ENCODE results near the gene CIDEB.

CIDEB gene

DNA sequence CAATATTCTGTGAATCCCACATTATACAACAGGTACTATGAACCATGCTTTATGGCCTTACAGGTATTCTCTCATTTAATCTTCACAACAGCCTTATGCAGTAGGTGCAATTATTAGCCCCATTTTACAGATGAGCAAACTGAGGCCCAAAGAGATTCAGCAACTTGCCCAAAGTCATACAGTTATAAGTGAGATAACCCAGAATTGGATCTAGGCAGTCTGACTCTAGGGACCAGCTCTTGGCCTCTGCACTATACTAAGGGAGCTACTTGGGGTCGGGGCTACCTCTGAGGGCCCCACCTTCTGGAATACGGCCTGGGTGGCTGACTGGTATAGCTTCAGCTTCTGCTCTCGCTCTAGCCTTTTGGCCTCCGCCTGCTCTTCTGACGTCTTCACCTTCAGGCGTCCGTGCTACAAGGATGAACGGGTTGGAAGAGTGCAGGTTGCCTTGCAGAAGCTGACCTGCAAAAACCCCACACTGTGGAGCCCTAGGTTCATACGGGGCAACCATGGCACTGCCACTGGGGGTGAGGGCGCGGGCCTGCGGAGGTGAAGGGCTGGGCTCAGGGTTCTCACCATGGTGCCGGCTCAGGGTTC is 37.1 kb downstream of the CIDEB start:
- TF ChIP-seq, protein P1, sequence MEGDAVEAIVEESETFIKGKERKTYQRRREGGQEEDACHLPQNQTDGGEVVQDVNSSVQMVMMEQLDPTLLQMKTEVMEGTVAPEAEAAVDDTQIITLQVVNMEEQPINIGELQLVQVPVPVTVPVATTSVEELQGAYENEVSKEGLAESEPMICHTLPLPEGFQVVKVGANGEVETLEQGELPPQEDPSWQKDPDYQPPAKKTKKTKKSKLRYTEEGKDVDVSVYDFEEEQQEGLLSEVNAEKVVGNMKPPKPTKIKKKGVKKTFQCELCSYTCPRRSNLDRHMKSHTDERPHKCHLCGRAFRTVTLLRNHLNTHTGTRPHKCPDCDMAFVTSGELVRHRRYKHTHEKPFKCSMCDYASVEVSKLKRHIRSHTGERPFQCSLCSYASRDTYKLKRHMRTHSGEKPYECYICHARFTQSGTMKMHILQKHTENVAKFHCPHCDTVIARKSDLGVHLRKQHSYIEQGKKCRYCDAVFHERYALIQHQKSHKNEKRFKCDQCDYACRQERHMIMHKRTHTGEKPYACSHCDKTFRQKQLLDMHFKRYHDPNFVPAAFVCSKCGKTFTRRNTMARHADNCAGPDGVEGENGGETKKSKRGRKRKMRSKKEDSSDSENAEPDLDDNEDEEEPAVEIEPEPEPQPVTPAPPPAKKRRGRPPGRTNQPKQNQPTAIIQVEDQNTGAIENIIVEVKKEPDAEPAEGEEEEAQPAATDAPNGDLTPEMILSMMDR (IDR thresholded peaks at IDR 0.05; ENCODE audit: low read depth, low read length) = no peak
- H3K4me3 ChIP-seq (ENCODE audit: low read depth, low read length) = peak overlapping the region; percentile 92

DNA sequence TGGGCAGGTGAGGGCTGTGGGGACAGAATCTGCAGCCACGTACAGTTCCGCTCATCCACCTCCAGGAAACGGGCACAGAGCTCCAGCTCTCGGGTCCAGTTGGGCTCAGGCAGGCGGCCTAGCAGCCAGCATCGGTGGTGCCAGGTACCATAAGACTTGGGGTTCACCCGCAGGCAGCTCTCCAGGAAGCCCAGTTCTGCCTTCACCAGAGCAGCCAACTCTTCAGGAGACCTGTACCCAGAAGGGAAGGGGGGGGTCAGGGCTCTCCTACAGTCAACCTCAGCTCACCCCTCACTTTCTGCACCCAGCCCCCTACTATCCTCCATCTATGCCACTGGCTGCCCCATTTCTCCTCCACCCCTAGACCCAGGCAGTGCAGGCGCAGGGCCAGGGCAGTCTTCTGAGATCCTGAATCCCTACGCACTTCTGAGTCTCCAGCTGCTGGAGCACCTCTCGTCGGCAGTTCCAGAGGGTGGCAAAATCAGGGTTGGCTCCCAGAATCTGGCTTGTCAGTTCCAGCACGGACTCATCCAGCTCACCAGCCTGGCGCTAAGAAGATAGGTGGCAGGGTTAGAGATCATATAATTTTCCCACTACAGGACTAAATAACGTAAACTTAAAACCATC is 37.8 kb downstream of the CIDEB start:
- no peak overlapping the region for H3K4me3 ChIP-seq (ENCODE audit: low read depth, low read length)
- TF ChIP-seq, protein P1 (IDR thresholded peaks at IDR 0.05; ENCODE audit: low read depth, low read length) = no peak

DNA sequence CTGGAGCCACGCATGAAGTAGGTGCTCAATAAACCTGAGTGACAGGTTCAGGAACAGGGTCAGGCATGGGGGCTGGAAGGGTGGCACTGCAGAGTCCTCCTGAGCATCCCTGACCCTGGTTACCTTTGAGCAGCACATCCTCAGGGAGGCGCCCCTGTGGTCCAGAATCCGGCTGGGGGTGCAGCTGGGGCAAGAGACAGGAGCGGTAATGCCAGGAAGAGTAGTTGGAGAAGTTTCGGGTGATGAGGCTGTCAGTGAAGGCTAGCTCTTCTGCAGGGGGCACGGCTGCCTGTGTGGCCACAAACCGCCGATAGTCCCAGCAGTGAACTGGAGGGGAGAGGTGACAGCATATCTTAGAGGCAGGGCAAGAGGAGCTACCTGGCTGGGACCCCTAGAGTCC is 38.4 kb downstream of the CIDEB start:
- TF ChIP-seq, protein P1 (IDR thresholded peaks at IDR 0.05; ENCODE audit: low read depth, low read length) = no peak
- no peak overlapping the region for H3K4me3 ChIP-seq (ENCODE audit: low read depth, low read length)

DNA sequence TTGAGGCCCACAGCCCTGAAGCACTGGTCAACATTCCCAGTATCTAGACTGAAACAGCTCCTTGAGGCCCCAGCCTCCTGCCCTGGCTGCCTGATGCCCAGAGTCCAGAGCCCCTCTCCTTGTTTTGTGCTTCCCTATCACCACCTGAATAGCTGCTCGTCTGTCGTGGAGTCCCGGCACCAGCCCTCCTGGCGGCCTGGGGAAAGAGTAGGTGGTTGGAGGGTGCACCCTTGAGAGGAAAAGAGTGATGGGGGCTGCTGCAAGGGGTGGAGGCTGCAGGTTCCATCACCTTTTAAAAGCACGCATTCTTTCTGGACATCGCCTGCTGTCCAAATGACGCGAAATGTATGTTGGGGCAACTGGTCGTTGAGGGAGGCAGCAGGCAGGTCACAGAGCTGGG is 39.6 kb downstream of the CIDEB start:
- no peak overlapping the region for H3K4me3 ChIP-seq (ENCODE audit: low read depth, low read length)
- TF ChIP-seq, protein P1 (IDR thresholded peaks at IDR 0.05; ENCODE audit: low read depth, low read length) = no peak

DNA sequence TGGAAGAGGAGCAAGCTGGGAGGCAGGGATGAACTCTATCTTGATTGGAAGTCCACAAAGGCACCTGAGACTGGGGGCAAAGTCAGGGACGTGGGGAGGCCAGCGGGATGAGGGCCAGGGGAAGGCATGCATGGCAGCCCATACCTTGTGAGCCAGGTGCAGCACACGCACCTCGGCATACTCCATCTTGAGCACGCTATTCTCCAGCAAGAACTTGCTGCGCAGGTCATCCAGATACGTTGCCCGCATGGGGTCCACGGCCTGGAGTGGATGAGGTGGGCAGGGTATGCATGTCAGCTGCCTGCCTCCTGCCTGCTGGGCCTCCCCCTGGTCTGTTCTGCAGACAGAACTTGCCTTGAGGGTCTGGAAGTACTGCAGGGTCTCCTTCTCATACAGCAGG is 40.3 kb downstream of the CIDEB start:
- TF ChIP-seq, protein P1 (IDR thresholded peaks at IDR 0.05; ENCODE audit: low read depth, low read length) = no peak
- H3K4me3 ChIP-seq (ENCODE audit: low read depth, low read length) = no peak overlapping the region

DNA sequence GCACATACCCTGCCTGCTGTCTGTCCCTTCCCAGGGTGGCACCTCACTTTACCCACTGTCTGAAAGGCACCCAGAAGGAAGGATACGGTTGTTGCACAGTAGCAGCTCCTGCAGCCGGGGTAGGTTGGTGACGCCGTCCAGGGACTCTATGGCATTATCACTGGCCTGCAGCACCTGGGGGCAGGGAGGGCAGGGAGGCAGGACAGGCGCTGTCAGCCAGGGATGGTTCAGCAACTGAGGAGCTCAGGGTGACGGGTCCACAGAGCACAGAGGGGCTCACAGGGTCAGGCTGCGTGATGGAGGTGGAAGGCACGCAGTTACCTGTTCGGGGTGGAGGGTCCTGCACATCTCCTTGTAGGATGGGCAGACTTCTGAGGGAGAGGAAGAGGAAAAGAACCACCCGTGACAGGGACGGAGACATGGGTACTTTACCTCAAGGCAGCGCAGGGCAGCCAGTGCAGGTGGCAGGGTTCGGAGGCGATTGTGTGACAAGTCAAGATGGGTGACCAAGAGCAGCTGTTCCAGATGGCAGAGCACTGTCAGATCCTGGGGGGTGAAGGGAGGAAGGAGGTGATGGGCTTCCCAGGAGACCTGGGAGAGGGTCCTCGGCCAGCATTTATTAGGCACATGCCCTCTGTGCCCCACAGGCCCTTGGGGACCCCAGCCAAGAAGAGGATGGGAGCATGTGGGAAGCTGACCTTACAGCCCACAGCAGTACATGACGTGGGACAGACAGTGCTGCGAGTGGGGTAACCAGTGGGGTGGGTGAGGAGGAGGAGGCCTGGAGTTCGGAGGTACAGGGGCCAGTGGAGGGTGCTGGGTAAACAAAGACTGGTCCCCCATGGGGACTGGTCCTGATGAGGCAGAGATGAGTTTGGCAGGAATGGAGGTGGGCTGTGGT is 41.2 kb downstream of the CIDEB start:
- TF ChIP-seq, protein P1 (IDR thresholded peaks at IDR 0.05; ENCODE audit: low read depth, low read length) = no peak

DNA sequence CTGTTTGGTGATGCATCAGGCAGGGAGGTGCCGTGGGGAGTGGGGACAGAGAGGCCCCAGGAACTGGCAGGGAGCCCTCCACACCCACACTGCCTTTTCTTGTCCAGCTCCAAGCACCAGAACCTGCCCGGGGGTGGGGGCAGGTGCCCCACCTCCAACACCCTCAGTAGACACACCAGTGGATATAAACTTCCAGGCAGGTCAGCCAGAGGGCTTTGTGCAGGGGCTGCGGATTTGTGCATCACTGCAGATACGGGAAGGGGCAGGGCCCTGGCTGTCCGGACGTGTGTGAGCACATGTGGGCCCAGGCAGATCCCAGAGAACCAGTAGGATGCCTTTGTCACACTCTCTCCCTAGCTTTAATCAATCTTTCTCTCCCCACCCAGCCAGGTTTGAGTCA is 43.5 kb downstream of the CIDEB start:
- TF ChIP-seq, protein P1 (IDR thresholded peaks at IDR 0.05; ENCODE audit: low read depth, low read length) = no peak
- no peak overlapping the region for H3K4me3 ChIP-seq (ENCODE audit: low read depth, low read length)

More for the DNA sequence above, 41.2 kb downstream of the CIDEB start:
- no peak overlapping the region for H3K4me3 ChIP-seq (ENCODE audit: low read depth, low read length)
